ENCODE results near the gene ARSD. TPM values are rescaled to one million over a fixed set of nuclear protein-coding genes. Genes with fewer than 3 reads are reported as not detected.
A peak's percentile ranks its signal among the peaks of the same experiment; 100 is the strongest.
"Not testable (repeated sequence)": the region's sequence is repeated elsewhere in the genome, so short reads cannot be mapped to it uniquely, and the experiment has no call there.

Gene ARSD
- total RNA-seq, 2 experiments from 2014 or later = 0.98 to 1.2 TPM

DNA sequence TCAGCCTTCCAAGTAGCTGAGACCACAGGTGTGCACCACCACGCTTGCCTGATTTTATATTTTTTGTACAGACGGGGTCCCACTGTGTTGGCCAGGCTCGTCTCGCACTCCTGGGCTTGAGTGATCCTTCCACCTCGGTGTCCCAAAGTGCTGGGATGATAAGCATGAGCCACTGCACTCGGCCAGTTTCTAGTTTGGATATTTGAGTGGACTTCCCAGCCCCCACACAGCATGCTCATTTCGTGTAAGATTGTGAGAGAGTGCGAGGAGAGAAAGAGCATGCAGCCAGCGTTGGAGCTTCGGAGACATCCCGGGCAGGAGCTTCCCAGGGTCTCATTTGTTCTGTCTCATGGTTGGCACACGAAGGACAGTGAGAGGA is 31.8 kb downstream of the ARSD start:
- intact Hi-C loops (cut with micrococcal nuclease) = no loop called here
- H3K9me3 Mint-ChIP-seq = no peaks in the 10 kb centered on the region
- TF ChIP-seq, protein P1, sequence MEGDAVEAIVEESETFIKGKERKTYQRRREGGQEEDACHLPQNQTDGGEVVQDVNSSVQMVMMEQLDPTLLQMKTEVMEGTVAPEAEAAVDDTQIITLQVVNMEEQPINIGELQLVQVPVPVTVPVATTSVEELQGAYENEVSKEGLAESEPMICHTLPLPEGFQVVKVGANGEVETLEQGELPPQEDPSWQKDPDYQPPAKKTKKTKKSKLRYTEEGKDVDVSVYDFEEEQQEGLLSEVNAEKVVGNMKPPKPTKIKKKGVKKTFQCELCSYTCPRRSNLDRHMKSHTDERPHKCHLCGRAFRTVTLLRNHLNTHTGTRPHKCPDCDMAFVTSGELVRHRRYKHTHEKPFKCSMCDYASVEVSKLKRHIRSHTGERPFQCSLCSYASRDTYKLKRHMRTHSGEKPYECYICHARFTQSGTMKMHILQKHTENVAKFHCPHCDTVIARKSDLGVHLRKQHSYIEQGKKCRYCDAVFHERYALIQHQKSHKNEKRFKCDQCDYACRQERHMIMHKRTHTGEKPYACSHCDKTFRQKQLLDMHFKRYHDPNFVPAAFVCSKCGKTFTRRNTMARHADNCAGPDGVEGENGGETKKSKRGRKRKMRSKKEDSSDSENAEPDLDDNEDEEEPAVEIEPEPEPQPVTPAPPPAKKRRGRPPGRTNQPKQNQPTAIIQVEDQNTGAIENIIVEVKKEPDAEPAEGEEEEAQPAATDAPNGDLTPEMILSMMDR (IDR thresholded peaks at IDR 0.05) = no peak
- no peaks in the 10 kb centered on the region for H3K27me3 Mint-ChIP-seq
- H3K36me3 Mint-ChIP-seq (ENCODE audit: low read depth) = no peaks in the 10 kb centered on the region
- no peak overlapping the region for H3K27ac Mint-ChIP-seq
- ATAC-seq (no peak), DNase-seq (no peak)
- CTCF ChIA-PET = no interaction called here
- peaks cover 18% of the 10 kb centered on the region for H3K4me1 Mint-ChIP-seq (ENCODE audit: low read depth)
- POLR2A ChIA-PET = no interaction called here
- H3K4me3 Mint-ChIP-seq = no peak overlapping the region

DNA sequence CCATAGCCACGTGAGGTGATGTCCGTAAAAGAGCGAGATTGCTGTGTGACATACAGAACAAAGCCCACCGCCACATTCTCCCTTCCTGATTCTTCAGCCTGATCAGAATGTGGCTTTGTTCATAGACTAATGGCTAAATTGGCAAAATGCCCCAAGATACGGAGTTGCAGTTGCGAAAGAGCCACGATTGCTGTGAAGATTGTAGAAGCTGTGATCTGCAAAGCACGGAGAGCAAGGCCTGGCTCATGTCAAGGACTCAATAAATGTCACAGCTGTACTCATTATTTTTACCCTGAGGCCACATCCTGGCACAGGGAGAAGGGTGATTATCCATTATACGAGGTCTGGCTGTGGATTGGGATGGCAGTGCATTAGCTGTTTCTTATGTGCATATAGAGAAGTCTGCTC is 34.2 kb downstream of the ARSD start:
- H3K9me3 Mint-ChIP-seq = no peaks in the 10 kb centered on the region
- ChIA-PET CTCF (no interaction called here), POLR2A (no interaction called here)
- no peaks in the 10 kb centered on the region for H3K36me3 Mint-ChIP-seq (ENCODE audit: low read depth)
- H3K4me3 Mint-ChIP-seq = no peak overlapping the region
- intact Hi-C loops (cut with micrococcal nuclease) = no loop called here
- ATAC-seq = no peak
- no peak for DNase-seq
- TF ChIP-seq, protein P1 (IDR thresholded peaks at IDR 0.05) = no peak
- H3K27me3 Mint-ChIP-seq = no peaks in the 10 kb centered on the region
- no peak overlapping the region for H3K27ac Mint-ChIP-seq
- H3K4me1 Mint-ChIP-seq (ENCODE audit: low read depth) = peaks cover 18% of the 10 kb centered on the region

DNA sequence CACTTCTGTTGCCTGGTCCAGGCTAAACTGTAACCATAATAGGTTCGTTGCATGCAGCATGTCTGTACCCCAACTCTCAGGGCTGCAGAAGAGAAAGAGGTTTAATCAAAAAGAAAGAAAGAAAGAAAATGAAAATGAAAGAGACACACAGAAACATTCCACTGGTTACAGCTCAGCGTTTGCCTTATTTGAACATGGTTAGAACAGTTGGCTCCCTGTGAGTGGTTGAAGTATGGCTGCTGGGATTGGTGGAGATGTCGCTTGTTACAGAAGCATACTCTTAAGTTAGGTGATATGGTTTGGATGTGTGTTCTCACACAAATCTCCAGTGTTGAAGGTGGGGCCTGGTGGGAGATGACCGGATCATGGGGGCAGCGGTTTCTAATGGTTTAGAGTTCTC is 36.3 kb downstream of the ARSD start:
- CTCF ChIA-PET = no interaction called here
- TF ChIP-seq, protein P1 (IDR thresholded peaks at IDR 0.05) = no peak
- Mint-ChIP-seq H3K27me3 (peaks cover 3% of the 10 kb centered on the region), H3K36me3 (ENCODE audit: low read depth) (no peaks in the 10 kb centered on the region), H3K4me3 (no peak overlapping the region), H3K9me3 (no peaks in the 10 kb centered on the region), H3K27ac (no peak overlapping the region), H3K4me1 (ENCODE audit: low read depth) (peaks cover 15% of the 10 kb centered on the region)
- intact Hi-C loops (cut with micrococcal nuclease) = no loop called here
- ATAC-seq (no peak), DNase-seq (no peak)
- POLR2A ChIA-PET = no interaction called here

DNA sequence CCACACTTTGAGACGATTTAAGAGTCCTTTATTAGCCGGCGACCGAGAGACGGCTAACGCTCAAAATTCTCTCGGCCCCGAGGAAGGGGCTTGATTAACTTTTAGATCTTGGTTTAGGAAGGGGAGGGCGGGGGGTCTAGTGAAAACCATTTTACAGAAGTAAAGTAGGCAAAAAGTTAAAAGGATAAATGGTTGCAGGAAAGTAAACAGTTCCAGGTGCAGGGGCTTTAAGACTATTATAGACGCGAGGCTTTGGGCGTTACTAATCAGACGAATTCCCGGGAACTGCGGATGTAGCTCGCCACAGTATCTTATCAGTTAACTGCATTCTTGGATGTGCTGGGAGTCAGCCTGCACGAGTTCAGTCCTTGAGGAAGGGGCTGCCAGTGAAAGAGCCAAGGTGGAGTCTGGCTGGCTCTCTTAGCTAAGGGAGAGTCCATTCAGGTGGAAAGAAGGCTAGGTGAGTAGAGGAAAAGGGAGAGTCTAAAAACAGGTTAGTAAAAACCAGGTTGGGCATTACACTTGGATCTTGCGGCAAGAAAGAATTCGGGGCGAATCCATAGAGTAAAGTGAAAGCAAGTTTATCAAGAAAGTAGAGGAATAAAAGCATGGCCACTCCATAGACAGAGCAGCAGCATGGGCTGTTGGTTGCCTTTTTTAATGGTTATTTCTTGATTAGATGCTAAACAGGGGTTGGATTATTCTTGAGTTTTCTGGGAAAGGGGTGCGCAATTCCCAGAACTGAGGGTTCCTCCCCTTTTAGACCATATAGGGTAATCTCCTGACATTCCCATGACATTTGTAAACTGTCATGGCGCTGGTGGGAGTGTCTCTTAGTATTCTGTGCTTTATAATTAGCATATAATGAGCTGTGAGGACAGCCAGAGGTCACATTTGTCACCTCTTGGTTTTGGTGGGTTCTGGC is 38.3 kb downstream of the ARSD start:
- H3K4me1 Mint-ChIP-seq (ENCODE audit: low read depth); H3K9me3 Mint-ChIP-seq; intact Hi-C loops (cut with micrococcal nuclease); H3K4me3 Mint-ChIP-seq; ATAC-seq; H3K27ac Mint-ChIP-seq; H3K36me3 Mint-ChIP-seq (ENCODE audit: low read depth); CTCF ChIA-PET; H3K27me3 Mint-ChIP-seq; POLR2A ChIA-PET: not testable (repeated sequence)
- DNase-seq = peak; percentile 1

DNA sequence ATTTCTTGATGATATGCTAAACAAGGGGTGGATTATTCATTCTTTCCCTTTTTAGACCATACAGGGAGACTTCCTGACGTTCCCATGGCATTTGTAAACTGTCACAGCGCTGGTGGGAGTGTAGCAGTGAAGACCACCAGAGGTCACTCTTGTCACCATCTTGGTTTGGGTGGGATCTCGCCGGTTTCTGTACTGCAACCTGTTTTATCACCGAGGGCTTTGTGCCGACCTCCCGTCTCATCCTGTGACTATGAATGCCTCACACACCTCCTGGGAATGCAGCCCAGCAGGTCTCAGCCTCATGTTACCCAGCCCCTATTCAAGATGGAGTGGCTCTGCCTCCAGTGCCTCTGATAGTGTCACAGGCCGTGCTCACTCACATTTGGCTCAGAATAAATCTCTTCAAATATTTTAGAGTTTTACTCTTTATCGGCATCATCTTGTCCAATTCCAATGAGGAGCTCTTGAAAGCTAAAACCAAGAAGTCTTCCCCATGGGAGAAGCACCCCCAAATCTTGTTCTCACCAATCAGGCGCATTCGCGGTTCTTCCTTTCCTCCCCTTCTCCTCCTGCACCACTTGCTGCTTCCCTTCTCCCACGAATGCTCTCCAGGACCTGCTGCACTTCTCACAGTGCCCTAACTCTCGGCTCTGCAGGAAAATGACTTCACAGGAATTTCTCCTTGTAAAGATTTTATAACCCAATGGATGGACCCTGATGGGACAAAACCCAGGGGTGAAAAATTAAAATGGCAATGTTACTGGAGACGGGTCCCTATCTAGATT is 39.2 kb downstream of the ARSD start:
- intact Hi-C loops (cut with micrococcal nuclease); CTCF ChIA-PET; H3K36me3 Mint-ChIP-seq (ENCODE audit: low read depth); ATAC-seq; H3K27me3 Mint-ChIP-seq; H3K4me1 Mint-ChIP-seq (ENCODE audit: low read depth); POLR2A ChIA-PET; H3K27ac Mint-ChIP-seq; H3K9me3 Mint-ChIP-seq: not testable (repeated sequence)
- peak; percentile 9 for DNase-seq
- peak overlapping the region; percentile 72 for H3K4me3 Mint-ChIP-seq

Measured in activated CD8-positive, alpha-beta T cell treated with anti-CD3 and anti-CD28 coated beads for 36 hours (primary cell).